Keratinocyte (primary cell): ENCODE measurements around the gene PDE11A. TPM values are rescaled to one million over a fixed set of nuclear protein-coding genes. Genes with fewer than 3 reads are reported as not detected.

Experiments used
- DNase-seq: peaks from one replicate; pipeline ENCODE4 v3.0.0-alpha.2; 2011; ENCODE audit warnings: low read depth, missing footprints, low spot score
- FAIRE-seq: peaks from 2 replicates; lab custom pipeline; 2011; peaks lifted over from hg19 to GRCh38; lab: Jason Lieb, UNC
- H2AFZ ChIP-seq: 2 replicates; pipeline ENCODE4 v1.6.0; 2012; ENCODE audit warnings: low read length, control low read depth, inconsistent platforms; ENCODE audit not compliant: control insufficient read depth
- H3K27ac ChIP-seq: 2 replicates; pipeline ENCODE4 v1.5.1; 2011; ENCODE audit warnings: low read length; ENCODE audit not compliant: control insufficient read depth, insufficient read depth
- H3K27me3 ChIP-seq: 3 replicates; pipeline ENCODE4 v1.6.0; 2011; ENCODE audit warnings: low read length; ENCODE audit not compliant: control insufficient read depth, insufficient read depth; ENCODE audit errors: extremely low read depth
- H3K36me3 ChIP-seq, 2 experiments: 2 replicates in 1 of 2; 3 replicates in 1 of 2; pipeline ENCODE4 v1.5.1; 2011; ENCODE audit warnings: low read length in 2 of 2, mild to moderate bottlenecking in 1 of 2; ENCODE audit not compliant: control insufficient read depth in 2 of 2, insufficient read depth in 2 of 2; ENCODE audit errors: extremely low read depth in 1 of 2
- H3K4me1 ChIP-seq: 3 replicates; pipeline ENCODE4 v1.5.1; 2011; ENCODE audit warnings: low read length; ENCODE audit not compliant: control insufficient read depth, insufficient read depth; ENCODE audit errors: extremely low read depth
- H3K4me2 ChIP-seq: 3 replicates; pipeline ENCODE4 v1.6.0; 2011; ENCODE audit warnings: low read depth, low read length; ENCODE audit not compliant: control insufficient read depth, insufficient read depth; ENCODE audit errors: extremely low read depth
- H3K4me3 ChIP-seq, 3 experiments: fragments of 200-600 bp in 1 of 3; sonication (generic) in 1 of 3; 2 replicates in 2 of 3; 3 replicates in 1 of 3; pipeline ENCODE4 v1.5.1; 2011 to 2016; ENCODE audit warnings: low read length in 3 of 3, mild to moderate bottlenecking in 3 of 3, control low read depth in 2 of 3, inconsistent platforms in 1 of 3, low read depth in 1 of 3, mixed read lengths in 1 of 3, mixed run types in 1 of 3, moderate library complexity in 1 of 3; ENCODE audit not compliant: control insufficient read depth in 2 of 3, insufficient read depth in 2 of 3; ENCODE audit errors: extremely low read depth in 1 of 3
- H3K79me2 ChIP-seq: 2 replicates; pipeline ENCODE4 v1.6.0; 2012; ENCODE audit warnings: low read length; ENCODE audit not compliant: control insufficient read depth, insufficient read depth
- H3K9ac ChIP-seq: 3 replicates; pipeline ENCODE4 v1.6.0; 2011; ENCODE audit warnings: low read length; ENCODE audit not compliant: control insufficient read depth, insufficient read depth; ENCODE audit errors: extremely low read depth
- H3K9me1 ChIP-seq: 3 replicates; pipeline ENCODE4 v1.6.0; 2011; ENCODE audit warnings: low read length; ENCODE audit not compliant: control insufficient read depth, insufficient read depth; ENCODE audit errors: extremely low read depth
- H3K9me3 ChIP-seq: 2 replicates; pipeline ENCODE4 v1.5.1; 2012; ENCODE audit warnings: low read depth, low read length; ENCODE audit not compliant: control insufficient read depth
- H4K20me1 ChIP-seq: 3 replicates; pipeline ENCODE4 v1.6.0; 2011; ENCODE audit warnings: low read length; ENCODE audit not compliant: control insufficient read depth, insufficient read depth; ENCODE audit errors: extremely low read depth
- CTCF ChIP-seq, 3 experiments: IDR thresholded peaks in 1 of 3; conservative IDR thresholded peaks in 1 of 3; optimal IDR thresholded peaks in 1 of 3; 2 replicates in 2 of 3; 3 replicates in 1 of 3; pipeline versions ENCODE3 to v1.5.1; 2011; ENCODE audit warnings: low read length in 3 of 3, mild to moderate bottlenecking in 3 of 3, moderate library complexity in 2 of 3, control low read depth in 1 of 3, inconsistent platforms in 1 of 3; ENCODE audit not compliant: insufficient read depth in 2 of 3; ENCODE audit errors: extremely low read depth in 1 of 3
- EZH2 ChIP-seq: IDR thresholded peaks from one replicate; pipeline ENCODE4 v1.6.1; 2012; ENCODE audit warnings: inconsistent platforms, mild to moderate bottlenecking, low read length, moderate library complexity
- dilution Hi-C: fragments of 300-500 bp; cut with MboI; formaldehyde crosslinking; loops from one replicate; pipeline ENCODE4 v1.7.0; 2020; ENCODE audit warnings: low sequenced_read_pairs; ENCODE audit not compliant: extremely low pct_ligation_motif_present
- polyA plus RNA-seq, 5 experiments: library from polyadenylated mRNA; depleted of rRNA in 3 of 5; stranded (reverse) in 3 of 5; stranded (forward) in 1 of 5; unstranded in 1 of 5; fragments of >200 nt; gene quantifications; 1 replicate in 1 of 5; 2 replicates in 3 of 5; 3 replicates in 1 of 5; pipeline versions ENCODE4 v1.2.1 to v1.2.3, GENCODE V29; 2011 to 2012; ENCODE audit warnings: missing spikeins in 2 of 5, low read depth in 1 of 5, low replicate concordance in 1 of 5

The PDE11A gene
- polyA plus RNA-seq, 1 donor (not counting 4 experiments of a cell fraction or from before 2014, with no cell fraction given) = 0.01 TPM

- peak overlapping the region; percentile 37 for H3K4me2 ChIP-seq
- FAIRE-seq = peak; percentile 34
- peak overlapping the region; percentile 78 for H3K27ac ChIP-seq
These were observed 379.8 kb downstream of the PDE11A start for GRCh38 chr2:177692783-177693269.

GRCh38 chr2:177692042-177692782 is 380.4 kb downstream of the PDE11A start:
- H4K20me1 ChIP-seq = no peaks in the 10 kb centered on the region

More at GRCh38 chr2:177692783-177693269, 379.8 kb downstream of the PDE11A start:
- no peak for DNase-seq
- Histone ChIP-seq H3K9me3 (no peaks in the 10 kb centered on the region), H2AFZ (peak overlapping the region; percentile 40), H3K9me1 (peaks cover 2% of the 10 kb centered on the region), H4K20me1 (no peaks in the 10 kb centered on the region), H3K36me3 (no peaks in the 10 kb centered on the region), H3K27me3 (no peaks in the 10 kb centered on the region), H3K4me1 (peaks cover 13% of the 10 kb centered on the region), H3K4me3 (no peak overlapping the region), H3K79me2 (no peaks in the 10 kb centered on the region), H3K9ac (peak overlapping the region; percentile 30)
- dilution Hi-C loops = no loop called here
- TF ChIP-seq CTCF (optimal IDR thresholded peaks at IDR 0.05 in 1 of 3, IDR thresholded peaks at IDR 0.05 in 1 of 3, conservative IDR thresholded peaks at IDR 0.05 in 1 of 3; ENCODE audit: extremely low read depth in 1 of 3, insufficient read depth in 2 of 3, low read length in 3 of 3) = peak; percentile 40 to 57 (median 53)
- no peak for TF ChIP-seq EZH2

More at GRCh38 chr2:177692042-177692782, 380.4 kb downstream of the PDE11A start:
- DNase-seq (no peak), FAIRE-seq (no peak)
- Histone ChIP-seq H3K9me1 (peaks cover 2% of the 10 kb centered on the region), H3K79me2 (no peaks in the 10 kb centered on the region), H3K27ac (peak overlapping the region; percentile 78), H3K27me3 (no peaks in the 10 kb centered on the region), H3K9ac (peak overlapping the region; percentile 30), H3K4me3 (no peak overlapping the region), H2AFZ (peak overlapping the region; percentile 40), H3K4me1 (peaks cover 13% of the 10 kb centered on the region), H3K36me3 (no peaks in the 10 kb centered on the region), H3K9me3 (no peaks in the 10 kb centered on the region), H3K4me2 (peak overlapping the region; percentile 37)
- dilution Hi-C loops = no loop called here
- TF ChIP-seq CTCF (optimal IDR thresholded peaks at IDR 0.05 in 1 of 3, IDR thresholded peaks at IDR 0.05 in 1 of 3, conservative IDR thresholded peaks at IDR 0.05 in 1 of 3; ENCODE audit: extremely low read depth in 1 of 3, insufficient read depth in 2 of 3, low read length in 3 of 3) (no peak), EZH2 (no peak)
